Ishikawa (cell line): ENCODE measurements around the gene WDR72.

Experiments
- CEBPB ChIP-seq: IDR thresholded peaks from 2 replicates; pipeline ENCODE4 v1.6.1; 2012
- CREB1 ChIP-seq: IDR thresholded peaks from 2 replicates; pipeline ENCODE4 v1.6.1; 2012; ENCODE audit warnings: low read depth
- EGR1 ChIP-seq: IDR thresholded peaks from 2 replicates; pipeline ENCODE4 v1.6.1; 2012
- EP300 ChIP-seq: IDR thresholded peaks from 2 replicates; pipeline ENCODE4 v1.6.1; 2012; ENCODE audit warnings: borderline replicate concordance
- FOXM1 ChIP-seq: IDR thresholded peaks from 2 replicates; pipeline ENCODE4 v1.6.1; 2012; ENCODE audit warnings: low read depth, borderline replicate concordance
- NFIC ChIP-seq: IDR thresholded peaks from 2 replicates; pipeline ENCODE4 v1.6.1; 2012
- RAD21 ChIP-seq: IDR thresholded peaks from 2 replicates; pipeline ENCODE4 v1.6.1; 2012; ENCODE audit warnings: low read depth
- TAF1 ChIP-seq: IDR thresholded peaks from 2 replicates; pipeline ENCODE4 v1.6.1; 2012; ENCODE audit warnings: low read depth, mild to moderate bottlenecking
- TCF12 ChIP-seq: IDR thresholded peaks from 2 replicates; pipeline ENCODE4 v1.6.1; 2012; ENCODE audit warnings: low read depth
- TEAD4 ChIP-seq: IDR thresholded peaks from 2 replicates; pipeline ENCODE4 v1.6.1; 2012
- YY1 ChIP-seq: IDR thresholded peaks from 2 replicates; pipeline ENCODE4 v1.6.1; 2012; ENCODE audit warnings: low read depth
- ZBTB7A ChIP-seq: IDR thresholded peaks from 2 replicates; pipeline ENCODE4 v1.6.1; 2012; ENCODE audit warnings: low read depth
- TF ChIP-seq, protein P1 (sequence below): IDR thresholded peaks from 2 replicates; pipeline ENCODE4 v1.6.1; 2012; ENCODE audit warnings: low read depth, mild to moderate bottlenecking
- TF ChIP-seq, protein P2 (sequence below): IDR thresholded peaks from 2 replicates; pipeline ENCODE4 v1.6.1; 2012
- TF ChIP-seq, protein P3 (sequence below): IDR thresholded peaks from 2 replicates; pipeline ENCODE4 v1.6.1; 2012

WDR72 gene

DNA sequence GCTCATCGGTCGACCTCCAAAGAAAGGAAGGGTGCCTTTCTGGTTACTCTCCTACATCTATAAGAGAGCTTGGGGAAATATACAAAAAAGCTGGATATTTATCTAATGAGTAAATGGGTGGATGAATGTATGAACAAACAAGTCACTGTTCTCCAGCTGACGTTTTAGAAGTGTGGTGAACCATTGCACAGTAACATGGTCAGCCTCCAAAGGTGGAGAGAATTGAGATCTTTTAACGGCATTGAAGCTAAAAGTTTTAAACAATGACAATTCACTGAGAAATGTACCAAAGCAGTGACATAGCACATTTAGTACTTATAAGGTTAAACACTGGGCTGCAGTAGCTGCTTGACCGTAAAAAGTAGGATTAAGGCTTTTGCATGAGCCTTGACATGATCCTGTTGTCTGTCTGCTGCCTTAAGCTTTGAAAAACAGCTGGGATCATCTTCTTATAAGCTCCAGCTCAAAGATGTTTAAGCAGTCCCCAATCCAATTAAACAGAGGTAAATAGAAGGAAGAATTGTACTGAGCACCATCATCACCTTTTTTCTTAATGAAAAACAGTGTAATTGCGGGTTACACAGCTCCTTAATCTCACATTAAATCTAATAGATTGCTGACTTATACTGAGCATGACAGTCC is 222.9 kb downstream of the WDR72 start:
- TF ChIP-seq CREB1 (no peak), TAF1 (no peak), TCF12 (no peak), RAD21 (no peak), TEAD4 (no peak), FOXM1 (no peak), EP300 (no peak), ZBTB7A (no peak), NFIC (no peak), CEBPB (no peak), YY1 (no peak), EGR1 (no peak)
- TF ChIP-seq, protein P1, sequence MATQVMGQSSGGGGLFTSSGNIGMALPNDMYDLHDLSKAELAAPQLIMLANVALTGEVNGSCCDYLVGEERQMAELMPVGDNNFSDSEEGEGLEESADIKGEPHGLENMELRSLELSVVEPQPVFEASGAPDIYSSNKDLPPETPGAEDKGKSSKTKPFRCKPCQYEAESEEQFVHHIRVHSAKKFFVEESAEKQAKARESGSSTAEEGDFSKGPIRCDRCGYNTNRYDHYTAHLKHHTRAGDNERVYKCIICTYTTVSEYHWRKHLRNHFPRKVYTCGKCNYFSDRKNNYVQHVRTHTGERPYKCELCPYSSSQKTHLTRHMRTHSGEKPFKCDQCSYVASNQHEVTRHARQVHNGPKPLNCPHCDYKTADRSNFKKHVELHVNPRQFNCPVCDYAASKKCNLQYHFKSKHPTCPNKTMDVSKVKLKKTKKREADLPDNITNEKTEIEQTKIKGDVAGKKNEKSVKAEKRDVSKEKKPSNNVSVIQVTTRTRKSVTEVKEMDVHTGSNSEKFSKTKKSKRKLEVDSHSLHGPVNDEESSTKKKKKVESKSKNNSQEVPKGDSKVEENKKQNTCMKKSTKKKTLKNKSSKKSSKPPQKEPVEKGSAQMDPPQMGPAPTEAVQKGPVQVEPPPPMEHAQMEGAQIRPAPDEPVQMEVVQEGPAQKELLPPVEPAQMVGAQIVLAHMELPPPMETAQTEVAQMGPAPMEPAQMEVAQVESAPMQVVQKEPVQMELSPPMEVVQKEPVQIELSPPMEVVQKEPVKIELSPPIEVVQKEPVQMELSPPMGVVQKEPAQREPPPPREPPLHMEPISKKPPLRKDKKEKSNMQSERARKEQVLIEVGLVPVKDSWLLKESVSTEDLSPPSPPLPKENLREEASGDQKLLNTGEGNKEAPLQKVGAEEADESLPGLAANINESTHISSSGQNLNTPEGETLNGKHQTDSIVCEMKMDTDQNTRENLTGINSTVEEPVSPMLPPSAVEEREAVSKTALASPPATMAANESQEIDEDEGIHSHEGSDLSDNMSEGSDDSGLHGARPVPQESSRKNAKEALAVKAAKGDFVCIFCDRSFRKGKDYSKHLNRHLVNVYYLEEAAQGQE, result no peak
- TF ChIP-seq, protein P2, sequence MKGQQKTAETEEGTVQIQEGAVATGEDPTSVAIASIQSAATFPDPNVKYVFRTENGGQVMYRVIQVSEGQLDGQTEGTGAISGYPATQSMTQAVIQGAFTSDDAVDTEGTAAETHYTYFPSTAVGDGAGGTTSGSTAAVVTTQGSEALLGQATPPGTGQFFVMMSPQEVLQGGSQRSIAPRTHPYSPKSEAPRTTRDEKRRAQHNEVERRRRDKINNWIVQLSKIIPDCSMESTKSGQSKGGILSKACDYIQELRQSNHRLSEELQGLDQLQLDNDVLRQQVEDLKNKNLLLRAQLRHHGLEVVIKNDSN, result no peak
- TF ChIP-seq, protein P3, sequence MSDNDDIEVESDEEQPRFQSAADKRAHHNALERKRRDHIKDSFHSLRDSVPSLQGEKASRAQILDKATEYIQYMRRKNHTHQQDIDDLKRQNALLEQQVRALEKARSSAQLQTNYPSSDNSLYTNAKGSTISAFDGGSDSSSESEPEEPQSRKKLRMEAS, result no peak

DNA sequence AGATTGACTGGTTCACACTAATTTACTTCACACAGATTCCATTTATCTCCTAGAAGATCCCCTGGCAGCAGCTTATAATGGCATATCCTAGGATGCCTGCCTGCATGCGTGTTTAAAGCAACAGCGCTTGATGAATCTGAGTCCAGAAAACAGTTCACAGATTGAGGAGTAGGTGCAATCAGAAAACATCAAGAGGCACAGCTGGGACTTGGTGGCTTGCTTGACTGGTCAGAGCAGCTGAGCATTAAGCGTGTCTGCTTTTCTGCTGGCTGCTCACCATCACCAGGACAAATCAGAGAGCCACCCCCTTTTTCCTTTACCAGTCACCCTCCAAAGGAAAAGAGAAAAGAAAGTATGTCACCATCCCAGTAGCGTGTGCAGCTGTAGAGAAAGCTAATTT is 223.6 kb downstream of the WDR72 start:
- no peak for TF ChIP-seq EP300
- TF ChIP-seq TCF12, result no peak
- TF ChIP-seq FOXM1, result no peak
- TF ChIP-seq CEBPB, result no peak
- no peak for TF ChIP-seq EGR1
- TF ChIP-seq, protein P1, result no peak
- TF ChIP-seq NFIC, result no peak
- TF ChIP-seq, protein P2, result no peak
- no peak for TF ChIP-seq TEAD4
- no peak for TF ChIP-seq CREB1
- no peak for TF ChIP-seq ZBTB7A
- TF ChIP-seq YY1, result no peak
- TF ChIP-seq TAF1, result no peak
- TF ChIP-seq, protein P3, result no peak
- no peak for TF ChIP-seq RAD21

DNA sequence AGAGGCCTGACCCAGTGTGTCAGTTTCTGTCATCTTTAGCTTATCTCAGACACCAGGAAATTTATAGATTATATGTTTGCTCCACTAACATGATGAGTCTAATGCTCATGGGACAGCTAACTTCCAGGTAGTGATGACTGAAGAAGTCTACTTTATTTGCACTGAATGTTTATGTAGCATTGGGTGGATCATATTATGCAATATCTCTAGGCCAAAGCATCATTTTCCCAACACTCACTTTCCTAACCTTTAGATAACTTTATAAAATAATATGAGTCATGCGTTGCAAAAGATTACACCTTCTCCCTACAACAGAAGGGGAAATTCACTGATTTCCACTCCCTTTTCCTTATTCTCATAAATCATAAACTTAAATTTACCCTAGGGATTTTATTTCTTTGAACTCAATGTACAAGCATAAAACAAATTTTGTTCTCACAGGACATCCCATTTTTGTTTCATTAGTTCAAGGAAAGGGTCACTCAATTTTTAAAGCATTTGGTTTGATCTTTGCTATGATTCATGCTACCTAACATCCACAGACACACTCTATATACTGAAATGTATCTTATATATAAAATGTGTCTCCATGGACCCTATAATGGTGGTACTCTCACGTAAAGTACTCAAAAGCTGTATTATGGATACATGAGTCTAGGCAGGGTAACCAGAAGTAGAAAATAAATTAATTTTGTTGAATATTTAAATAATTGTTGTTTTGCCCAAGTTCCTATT is 225.2 kb downstream of the WDR72 start:
- TF ChIP-seq, protein P2, result no peak

DNA sequence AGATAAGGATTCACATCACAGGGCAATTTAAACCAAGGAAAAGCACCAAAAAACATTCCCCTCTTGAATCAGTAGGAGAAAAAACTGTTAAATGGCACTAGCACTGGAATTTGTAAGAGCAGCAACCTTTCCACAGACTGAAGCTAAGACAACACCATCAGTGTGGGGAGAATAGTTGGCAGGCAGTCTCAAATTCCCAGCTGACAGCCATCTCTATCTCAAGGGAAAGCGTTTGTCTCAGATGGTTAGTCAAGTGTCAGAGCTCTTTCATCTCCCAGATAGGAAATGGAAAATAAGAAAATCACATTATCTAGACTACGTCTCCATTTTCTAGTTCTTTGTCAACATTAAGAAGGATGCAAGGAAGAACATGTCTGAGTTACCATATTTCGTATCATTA is 228.7 kb downstream of the WDR72 start:
- TF ChIP-seq YY1 (no peak), CREB1 (no peak), ZBTB7A (no peak), CEBPB (no peak), TCF12 (no peak), RAD21 (no peak), FOXM1 (no peak), NFIC (no peak), EGR1 (no peak), TEAD4 (no peak), TAF1 (no peak), EP300 (no peak)
- TF ChIP-seq, protein P1, result no peak
- TF ChIP-seq, protein P3, result no peak
- TF ChIP-seq, protein P2, result no peak
